ENCODE data around the gene MAF. TPM values are rescaled to one million over a fixed set of nuclear protein-coding genes. Genes with fewer than 3 reads are reported as not detected.

MAF gene
- total RNA-seq, 1 experiment from 2014 or later = 4.9 TPM

GRCh38 chr16:79587897-79588296 lies 12.6 kb downstream of the MAF start:
- Histone ChIP-seq H2BK5ac (ENCODE audit: insufficient read length, low read length) (no peak overlapping the region), H3K79me2 (ENCODE audit: insufficient read depth, low read length) (no peaks in the 10 kb centered on the region), H3K9me3 (ENCODE audit: control insufficient read depth, low read depth, low read length) (no peaks in the 10 kb centered on the region), H3K27ac (ENCODE audit: insufficient read length, low read depth, low read length) (no peak overlapping the region), H2AFZ (ENCODE audit: low read length) (no peak overlapping the region), H3K23me2 (ENCODE audit: insufficient read length, low read depth, low read length, poor library complexity, severe bottlenecking) (no peaks in the 10 kb centered on the region), H3K18ac (ENCODE audit: insufficient read length, low read depth, low read length) (no peak overlapping the region), H3K4me2 (ENCODE audit: insufficient read depth, insufficient read length, low read length) (no peak overlapping the region), H2BK12ac (ENCODE audit: insufficient read length, low read depth, low read length) (no peak overlapping the region), H3K4me1 (ENCODE audit: insufficient read depth, low read length) (peaks cover 6% of the 10 kb centered on the region; the same call in 1 of the 2 replicates), H4K5ac (ENCODE audit: insufficient read length, low read depth, low read length) (no peak overlapping the region), H4K8ac (replicated peaks; ENCODE audit: insufficient read length, low read depth, low read length) (no peak overlapping the region), H4K91ac (ENCODE audit: insufficient read length, low read depth, low read length) (no peak overlapping the region), H3K56ac (ENCODE audit: insufficient read length, low read depth, low read length) (no peak overlapping the region), H3K9ac (ENCODE audit: extremely low read depth, insufficient read length, low read length) (no peak overlapping the region), H3K23ac (ENCODE audit: insufficient read length, low read depth, low read length) (no peak overlapping the region), H2BK120ac (ENCODE audit: low read depth, low read length, poor library complexity, severe bottlenecking) (no peak overlapping the region), H3K14ac (ENCODE audit: insufficient read depth, low read length) (no peak overlapping the region), H2BK20ac (ENCODE audit: low read depth, low read length, poor library complexity, severe bottlenecking) (no peak overlapping the region), H3T11ph (ENCODE audit: low read length) (no peak overlapping the region), H3K4ac (ENCODE audit: low read depth, low read length) (no peak overlapping the region), H2BK15ac (ENCODE audit: low read depth, low read length) (no peak overlapping the region), H4K20me1 (ENCODE audit: control insufficient read depth, insufficient read depth, insufficient read length) (no peaks in the 10 kb centered on the region), H2AK5ac (ENCODE audit: insufficient read length, low read length) (no peak overlapping the region), H3K79me1 (ENCODE audit: insufficient read depth, low read depth, low read length, poor library complexity, severe bottlenecking) (no peaks in the 10 kb centered on the region), H3K27me3 (ENCODE audit: insufficient read depth, low read length) (no peaks in the 10 kb centered on the region)
- H3K36me3 Mint-ChIP-seq (ENCODE audit: insufficient read depth in 1 of 3, low read depth in 3 of 3) = no peaks in the 10 kb centered on the region
- no peak for DNase-seq
- no peaks in the 10 kb centered on the region; the same call in none of the 2 replicates for H3K27me3 Mint-ChIP-seq (ENCODE audit: low read depth)
- TF ChIP-seq, protein P1, sequence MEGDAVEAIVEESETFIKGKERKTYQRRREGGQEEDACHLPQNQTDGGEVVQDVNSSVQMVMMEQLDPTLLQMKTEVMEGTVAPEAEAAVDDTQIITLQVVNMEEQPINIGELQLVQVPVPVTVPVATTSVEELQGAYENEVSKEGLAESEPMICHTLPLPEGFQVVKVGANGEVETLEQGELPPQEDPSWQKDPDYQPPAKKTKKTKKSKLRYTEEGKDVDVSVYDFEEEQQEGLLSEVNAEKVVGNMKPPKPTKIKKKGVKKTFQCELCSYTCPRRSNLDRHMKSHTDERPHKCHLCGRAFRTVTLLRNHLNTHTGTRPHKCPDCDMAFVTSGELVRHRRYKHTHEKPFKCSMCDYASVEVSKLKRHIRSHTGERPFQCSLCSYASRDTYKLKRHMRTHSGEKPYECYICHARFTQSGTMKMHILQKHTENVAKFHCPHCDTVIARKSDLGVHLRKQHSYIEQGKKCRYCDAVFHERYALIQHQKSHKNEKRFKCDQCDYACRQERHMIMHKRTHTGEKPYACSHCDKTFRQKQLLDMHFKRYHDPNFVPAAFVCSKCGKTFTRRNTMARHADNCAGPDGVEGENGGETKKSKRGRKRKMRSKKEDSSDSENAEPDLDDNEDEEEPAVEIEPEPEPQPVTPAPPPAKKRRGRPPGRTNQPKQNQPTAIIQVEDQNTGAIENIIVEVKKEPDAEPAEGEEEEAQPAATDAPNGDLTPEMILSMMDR (conservative IDR thresholded peaks at IDR 0.05) = no peak
- WGBS (ENCODE audit: extremely low coverage, insufficient read length, low lambda C conversion rate) = no CpG with 5 or more reads among the region's 9 CpGs
- H3K4me1 Mint-ChIP-seq = peaks cover 22 to 50% of the 10 kb centered on the region in 2 experiments
- H3K27ac Mint-ChIP-seq = no peak overlapping the region
- no peak overlapping the region for H3K4me3 Mint-ChIP-seq
- H3K9me3 Mint-ChIP-seq = no peaks in the 10 kb centered on the region
